Kidney epithelial cell (primary cell): ENCODE data around the gene SGF29. TPM values are rescaled to one million over a fixed set of nuclear protein-coding genes. Genes with fewer than 3 reads are reported as not detected.

Experiments
- DNase-seq: peaks from one replicate; pipeline ENCODE4 v3.0.0-alpha.2; 2010; ENCODE audit warnings: low read depth
- H3K27me3 ChIP-seq: 2 replicates; pipeline ENCODE4 v1.6.0; 2011; ENCODE audit warnings: low read length; ENCODE audit not compliant: control insufficient read depth, insufficient read depth
- H3K36me3 ChIP-seq: 2 replicates; pipeline ENCODE4 v1.5.1; 2011; ENCODE audit warnings: low read length; ENCODE audit not compliant: control insufficient read depth, insufficient read depth
- H3K4me3 ChIP-seq: 2 replicates; pipeline ENCODE4 v1.5.1; 2011; ENCODE audit warnings: low read depth, mild to moderate bottlenecking, control low read depth, low read length
- total RNA-seq: library from RNA; depleted of rRNA; stranded (reverse); fragments of >200 nt; gene quantifications from 2 replicates; pipeline ENCODE4 v1.2.3, GENCODE V29; 2015
- TF ChIP-seq, protein P1 (sequence below): IDR thresholded peaks from 2 replicates; pipeline ENCODE4 v1.5.1; 2011; ENCODE audit warnings: mild to moderate bottlenecking, moderate library complexity, low read length, control low read depth, inconsistent platforms; ENCODE audit not compliant: insufficient read depth, poor library complexity, severe bottlenecking

The SGF29 gene
- total RNA-seq, 1 donor from 2014 or later = 32.5 TPM

DNA sequence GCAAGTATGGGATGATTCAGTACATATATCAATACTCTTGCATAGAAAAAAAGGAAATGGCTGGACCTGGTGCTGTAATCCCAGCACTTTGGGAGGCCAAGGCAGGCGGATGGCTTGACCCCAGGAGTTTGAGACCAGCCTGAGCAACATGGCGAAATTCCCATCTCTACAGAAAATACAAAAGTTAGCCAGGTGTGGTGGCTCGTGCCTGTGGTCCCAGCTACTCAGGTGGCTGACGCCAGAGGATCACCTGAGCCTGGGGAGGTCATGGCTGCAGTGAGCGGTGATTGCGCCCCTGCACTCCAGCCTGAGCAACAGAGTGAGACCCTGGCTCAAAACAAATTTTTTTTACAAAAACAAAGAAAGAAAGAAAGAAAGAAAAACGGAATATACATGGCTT, 7.1 kb upstream of the SGF29 start:
- no peak for DNase-seq
- H3K4me3 ChIP-seq = no peak overlapping the region
- H3K36me3 ChIP-seq = no peaks in the 10 kb centered on the region
- TF ChIP-seq, protein P1, sequence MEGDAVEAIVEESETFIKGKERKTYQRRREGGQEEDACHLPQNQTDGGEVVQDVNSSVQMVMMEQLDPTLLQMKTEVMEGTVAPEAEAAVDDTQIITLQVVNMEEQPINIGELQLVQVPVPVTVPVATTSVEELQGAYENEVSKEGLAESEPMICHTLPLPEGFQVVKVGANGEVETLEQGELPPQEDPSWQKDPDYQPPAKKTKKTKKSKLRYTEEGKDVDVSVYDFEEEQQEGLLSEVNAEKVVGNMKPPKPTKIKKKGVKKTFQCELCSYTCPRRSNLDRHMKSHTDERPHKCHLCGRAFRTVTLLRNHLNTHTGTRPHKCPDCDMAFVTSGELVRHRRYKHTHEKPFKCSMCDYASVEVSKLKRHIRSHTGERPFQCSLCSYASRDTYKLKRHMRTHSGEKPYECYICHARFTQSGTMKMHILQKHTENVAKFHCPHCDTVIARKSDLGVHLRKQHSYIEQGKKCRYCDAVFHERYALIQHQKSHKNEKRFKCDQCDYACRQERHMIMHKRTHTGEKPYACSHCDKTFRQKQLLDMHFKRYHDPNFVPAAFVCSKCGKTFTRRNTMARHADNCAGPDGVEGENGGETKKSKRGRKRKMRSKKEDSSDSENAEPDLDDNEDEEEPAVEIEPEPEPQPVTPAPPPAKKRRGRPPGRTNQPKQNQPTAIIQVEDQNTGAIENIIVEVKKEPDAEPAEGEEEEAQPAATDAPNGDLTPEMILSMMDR = no peak
- peaks cover 2% of the 10 kb centered on the region for H3K27me3 ChIP-seq

DNA sequence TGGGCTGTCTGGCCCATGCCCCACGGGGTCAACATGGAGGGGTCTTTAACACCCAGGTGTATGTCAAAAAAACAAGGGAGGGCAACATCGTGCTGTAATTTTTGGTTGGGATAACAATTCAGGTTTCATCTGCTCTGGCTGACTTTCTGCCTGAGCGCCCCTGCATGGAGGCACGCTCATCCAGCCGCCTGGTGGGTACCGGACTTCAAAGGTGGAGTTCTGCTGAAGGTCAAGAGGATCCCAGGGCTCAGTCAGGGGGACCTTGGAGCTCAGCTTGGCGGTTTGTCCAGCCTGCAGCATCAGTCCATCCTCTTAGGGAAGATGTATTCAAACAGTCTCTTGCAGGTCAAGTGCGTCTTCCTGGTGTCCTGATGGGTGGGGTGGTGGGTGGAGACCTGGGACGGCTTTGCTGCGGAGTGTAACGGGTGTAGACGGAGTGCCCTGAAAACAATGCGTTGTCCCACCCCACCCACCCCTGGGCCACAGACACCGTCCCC, 5.4 kb upstream of the SGF29 start:
- TF ChIP-seq, protein P1 = no peak
- Histone ChIP-seq H3K4me3 (no peak overlapping the region), H3K27me3 (peaks cover 2% of the 10 kb centered on the region), H3K36me3 (no peaks in the 10 kb centered on the region)
- no peak for DNase-seq

DNA sequence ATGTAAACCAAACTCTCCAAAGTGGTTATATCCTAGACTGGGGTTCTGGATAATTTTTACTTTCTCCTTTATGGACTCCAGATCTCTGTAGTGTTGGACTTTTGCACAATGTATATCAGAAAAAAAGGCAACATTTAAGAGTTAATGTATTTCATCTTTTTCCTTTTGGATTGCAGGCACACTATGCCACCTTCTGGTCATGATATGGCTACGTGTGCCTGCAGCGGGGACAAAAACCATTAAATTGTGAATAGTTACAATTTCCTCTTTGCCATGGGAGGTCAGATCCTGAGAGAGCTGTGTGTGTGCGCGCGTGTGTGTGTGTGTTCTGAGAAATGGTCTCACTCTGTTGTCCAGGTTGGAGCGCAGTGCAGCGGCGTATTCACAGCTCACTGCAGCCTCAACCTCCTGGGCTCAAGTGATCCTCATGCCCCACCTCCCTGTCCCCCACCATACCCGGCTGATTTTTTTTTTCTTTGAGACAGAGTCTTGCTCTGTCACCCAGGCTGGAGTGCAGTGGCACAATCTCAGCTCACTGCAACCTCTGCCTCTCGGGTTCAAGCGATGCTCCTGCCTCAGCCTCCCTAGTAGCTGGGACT, 4.3 kb upstream of the SGF29 start:
- Histone ChIP-seq H3K36me3 (no peaks in the 10 kb centered on the region), H3K27me3 (peaks cover 2% of the 10 kb centered on the region), H3K4me3 (no peak overlapping the region)
- DNase-seq = no peak
- TF ChIP-seq, protein P1 = peak; percentile 44

DNA sequence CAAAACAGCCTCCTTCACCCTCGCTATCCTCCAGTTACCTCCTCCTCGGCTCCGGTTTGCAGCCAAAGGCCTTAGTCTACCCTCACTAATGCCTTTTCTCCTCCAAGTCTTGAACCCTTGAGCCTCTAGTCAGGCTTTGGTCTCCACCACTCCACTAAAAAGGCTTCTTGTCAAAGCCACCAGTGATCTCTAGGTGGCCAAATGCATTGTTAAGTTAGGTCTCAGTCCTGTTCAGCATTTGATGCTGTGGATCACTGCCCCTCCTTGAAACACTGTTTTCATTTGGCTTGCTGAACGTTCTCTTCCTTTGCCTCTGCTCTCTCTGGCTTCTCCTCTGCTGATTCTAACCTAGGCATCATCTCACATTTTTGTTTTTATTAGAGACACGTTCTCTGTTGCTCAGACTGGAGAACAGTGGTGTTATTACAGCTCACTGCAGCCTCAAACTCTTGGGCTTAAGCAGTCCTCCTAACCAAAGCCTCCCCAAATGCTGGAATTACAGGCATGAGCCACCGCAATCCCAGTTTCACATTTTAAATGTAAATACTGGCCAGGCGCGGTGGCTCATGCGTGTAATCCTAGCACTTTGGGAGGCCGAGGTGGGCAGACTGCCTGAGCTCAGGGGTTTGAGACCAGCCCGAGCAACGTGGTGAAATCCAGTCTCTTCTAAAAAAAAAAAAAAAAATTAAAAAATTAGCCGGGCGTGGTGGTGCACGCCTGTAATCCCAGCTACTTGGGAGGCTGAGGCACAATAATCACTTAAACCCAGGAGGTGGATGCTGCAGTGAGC, 1.1 kb downstream of the SGF29 start:
- TF ChIP-seq, protein P1 = no peak
- peak overlapping the region; percentile 43 for H3K4me3 ChIP-seq
- no peaks in the 10 kb centered on the region for H3K36me3 ChIP-seq
- DNase-seq = no peak
- no peaks in the 10 kb centered on the region for H3K27me3 ChIP-seq

DNA sequence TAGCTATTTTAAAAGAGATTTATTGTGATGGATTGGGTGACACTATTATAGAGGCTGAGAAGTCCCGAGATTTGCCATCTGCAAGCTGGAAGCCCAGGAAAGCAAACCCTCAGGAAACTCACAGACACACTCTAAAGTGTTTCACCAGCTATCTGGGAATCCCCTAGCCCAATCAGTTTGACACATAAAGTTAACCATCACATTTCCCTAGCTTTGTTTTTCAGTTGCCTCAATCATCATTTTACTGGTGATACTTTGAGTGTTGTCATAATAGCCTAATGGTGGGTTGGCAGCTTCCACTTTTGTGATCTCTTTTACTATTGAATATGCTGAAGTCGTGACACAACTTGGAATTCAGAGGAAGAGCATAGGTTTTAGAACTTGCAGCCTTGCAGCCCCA, 1.8 kb downstream of the SGF29 start:
- H3K36me3 ChIP-seq = no peaks in the 10 kb centered on the region
- no peak overlapping the region for H3K4me3 ChIP-seq
- DNase-seq = no peak
- TF ChIP-seq, protein P1 = no peak
- no peaks in the 10 kb centered on the region for H3K27me3 ChIP-seq

DNA sequence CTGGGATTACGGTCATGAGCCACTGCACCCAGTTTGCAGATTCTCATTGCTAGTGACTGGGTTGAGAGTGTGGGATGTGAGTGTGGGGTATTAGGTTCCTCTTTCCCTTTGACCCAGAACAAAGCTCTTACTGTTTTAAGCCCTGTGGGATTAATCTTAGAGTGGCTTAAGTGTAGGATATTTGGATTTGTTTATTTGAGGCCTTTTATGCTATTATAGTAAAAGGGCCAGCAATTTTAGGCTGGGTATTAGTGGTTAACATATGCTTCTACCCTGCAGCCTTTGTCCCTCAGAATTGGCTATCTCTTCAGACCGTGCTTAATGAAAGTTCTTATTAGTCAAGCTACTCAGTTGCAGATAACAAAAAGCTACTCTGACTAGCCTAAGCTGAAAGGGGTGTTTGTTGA, 3.2 kb downstream of the SGF29 start:
- H3K4me3 ChIP-seq = no peak overlapping the region
- DNase-seq = no peak
- no peaks in the 10 kb centered on the region for H3K36me3 ChIP-seq
- no peaks in the 10 kb centered on the region for H3K27me3 ChIP-seq
- TF ChIP-seq, protein P1 = no peak
